ENCODE results near the gene ANKHD1.

ANKHD1 gene

GRCh38 chr5:140488914-140489313 is 87.3 kb downstream of the ANKHD1 start:
- H3K4me3 ChIP-seq (replicated peaks; ENCODE audit: low read depth, low read length), result no peak overlapping the region
- no peak for TF ChIP-seq CTCF (IDR thresholded peaks at IDR 0.05; ENCODE audit: low read depth, low read length, missing control alignments)
- no peak for DNase-seq (ENCODE audit: extremely low read depth, low read depth)

GRCh38 chr5:140497897-140498296 is 96.3 kb downstream of the ANKHD1 start:
- no peak for TF ChIP-seq CTCF (IDR thresholded peaks at IDR 0.05; ENCODE audit: low read depth, low read length, missing control alignments)
- DNase-seq (ENCODE audit: extremely low read depth, low read depth), result no peak
- H3K4me3 ChIP-seq (replicated peaks; ENCODE audit: low read depth, low read length), result no peak overlapping the region

- H3K4me3 ChIP-seq (replicated peaks; ENCODE audit: low read depth, low read length), result no peak overlapping the region
- no peak for TF ChIP-seq CTCF (IDR thresholded peaks at IDR 0.05; ENCODE audit: low read depth, low read length, missing control alignments)
Measured at GRCh38 chr5:140498591-140498990, 97.0 kb downstream of the ANKHD1 start.

GRCh38 chr5:140502834-140503233 is 101.2 kb downstream of the ANKHD1 start:
- no peak for DNase-seq (ENCODE audit: extremely low read depth, low read depth)
- no peak for TF ChIP-seq CTCF (IDR thresholded peaks at IDR 0.05; ENCODE audit: low read depth, low read length, missing control alignments)
- no peak overlapping the region for H3K4me3 ChIP-seq (replicated peaks; ENCODE audit: low read depth, low read length)

More at GRCh38 chr5:140498591-140498990, 97.0 kb downstream of the ANKHD1 start:
- no peak for DNase-seq (ENCODE audit: extremely low read depth, low read depth)

GRCh38 chr5:140509898-140510297 is 108.3 kb downstream of the ANKHD1 start:
- DNase-seq (ENCODE audit: extremely low read depth, low read depth), result no peak
- TF ChIP-seq CTCF (IDR thresholded peaks at IDR 0.05; ENCODE audit: low read depth, low read length, missing control alignments), result no peak
- H3K4me3 ChIP-seq (replicated peaks; ENCODE audit: low read depth, low read length), result no peak overlapping the region

- TF ChIP-seq CTCF (IDR thresholded peaks at IDR 0.05; ENCODE audit: low read depth, low read length, missing control alignments), result no peak
- DNase-seq (ENCODE audit: extremely low read depth, low read depth), result no peak
- no peak overlapping the region for H3K4me3 ChIP-seq (replicated peaks; ENCODE audit: low read depth, low read length)
Measured at GRCh38 chr5:140513124-140513523, 111.5 kb downstream of the ANKHD1 start.

GRCh38 chr5:140524003-140524402 is 122.4 kb downstream of the ANKHD1 start:
- no peak for DNase-seq (ENCODE audit: extremely low read depth, low read depth)
- H3K4me3 ChIP-seq (replicated peaks; ENCODE audit: low read depth, low read length), result no peak overlapping the region
- no peak for TF ChIP-seq CTCF (IDR thresholded peaks at IDR 0.05; ENCODE audit: low read depth, low read length, missing control alignments)

Data from HFF-Myc (cell line).